B cell (primary cell): ENCODE data around the gene ZNF620. TPM values are rescaled to one million over a fixed set of nuclear protein-coding genes. Genes with fewer than 3 reads are reported as not detected.
"Not testable (repeated sequence)": the region's sequence is repeated elsewhere in the genome, so short reads cannot be mapped to it uniquely, and the experiment has no call there.

Source experiments
- ATAC-seq: fragments of 200-7000 bp; cut with Tn5 transposase; one replicate; pipeline ENCODE4 v1.10.0; 2021; ENCODE audit warnings: low read depth, mild to moderate bottlenecking, moderate number of reproducible peaks, moderate library complexity
- CTCF ChIA-PET: fragments of 350-600 bp; sonication (Branson Sonifier 250); formaldehyde crosslinking; loops from one replicate; lab custom pipeline; 2021; ENCODE audit warnings: antibody characterized with exemption, inconsistent platforms; lab: Charles Lee
- POLR2A ChIA-PET: fragments of 350-600 bp; sonication (Branson Sonifier 250); formaldehyde crosslinking; loops from one replicate; lab custom pipeline; 2021; ENCODE audit warnings: antibody characterized with exemption; lab: Charles Lee
- DNase-seq: peaks from one replicate; pipeline ENCODE4 v3.0.0; 2013
- H2AFZ ChIP-seq: 2 replicates; pipeline ENCODE4 v1.6.1; 2012; ENCODE audit warnings: mild to moderate bottlenecking, low read depth, low read length; ENCODE audit not compliant: insufficient read depth, poor library complexity, severe bottlenecking
- H3K27ac ChIP-seq, 2 donors: 1 replicate in 1 of 2; 2 replicates in 1 of 2; pipeline ENCODE4 v1.5.1; 2012 to 2013; ENCODE audit warnings: low read length in 2 of 2, mild to moderate bottlenecking in 2 of 2, moderate library complexity in 1 of 2
- H3K27me3 ChIP-seq, 4 experiments: fragments of 200-600 bp in 1 of 4; sonication (generic) in 1 of 4; replicated peaks in 1 of 4; 1 replicate in 2 of 4; 2 replicates in 2 of 4; pipeline versions ENCODE4 v1.6.1 to v1.7.0; 2013 to 2016; ENCODE audit warnings: low read length in 3 of 4, mild to moderate bottlenecking in 2 of 4, mixed read lengths in 1 of 4, moderate library complexity in 1 of 4; ENCODE audit not compliant: insufficient read depth in 4 of 4, control insufficient read depth in 3 of 4; ENCODE audit errors: control extremely low read depth in 1 of 4
- H3K36me3 ChIP-seq, 2 experiments: replicated peaks in 1 of 2; 1 replicate in 1 of 2; 2 replicates in 1 of 2; pipeline versions ENCODE4 v1.6.1 to v1.7.1; 2013; ENCODE audit warnings: low read length in 1 of 2; ENCODE audit not compliant: insufficient read depth in 2 of 2, control insufficient read depth in 1 of 2; ENCODE audit errors: control extremely low read depth in 1 of 2, extremely low read depth in 1 of 2
- H3K4me1 ChIP-seq, 2 donors: fragments of 200-600 bp in 1 of 2; sonication (generic) in 1 of 2; 1 replicate in 1 of 2; 2 replicates in 1 of 2; pipeline versions ENCODE4 v1.5.1 to v1.6.1; 2013 to 2017; ENCODE audit warnings: low read length in 2 of 2; ENCODE audit not compliant: control insufficient read depth in 2 of 2, insufficient read depth in 2 of 2
- H3K4me2 ChIP-seq: replicated peaks from 2 replicates; pipeline ENCODE3; 2012; ENCODE audit warnings: mild to moderate bottlenecking, low read depth, low read length; ENCODE audit not compliant: poor library complexity, severe bottlenecking
- H3K4me3 ChIP-seq, 5 experiments: fragments of 200-600 bp in 1 of 5; sonication (generic) in 1 of 5; 1 replicate in 3 of 5; 2 replicates in 2 of 5; pipeline versions ENCODE4 v1.5.1 to v1.7.0; 2011 to 2016; ENCODE audit warnings: low read length in 4 of 5, mild to moderate bottlenecking in 4 of 5, low read depth in 2 of 5, control low read depth in 1 of 5, moderate library complexity in 1 of 5; ENCODE audit not compliant: insufficient read depth in 1 of 5; ENCODE audit errors: control extremely low read depth in 1 of 5, extremely low read depth in 1 of 5
- H3K79me2 ChIP-seq: fragments of 200-600 bp; sonication (generic); one replicate; pipeline ENCODE4 v1.6.0; 2016; ENCODE audit warnings: low read length; ENCODE audit not compliant: control insufficient read depth, insufficient read depth
- H3K9ac ChIP-seq: fragments of 200-600 bp; sonication (generic); 2 replicates; pipeline ENCODE4 v1.6.1; 2017; ENCODE audit warnings: mild to moderate bottlenecking, low read length, moderate library complexity
- H3K9me3 ChIP-seq, 3 donors: one replicate each; pipeline versions ENCODE4 v1.6.1 to v1.7.1; 2013; ENCODE audit warnings: low read length in 2 of 3; ENCODE audit not compliant: control insufficient read depth in 2 of 3, insufficient read depth in 1 of 3; ENCODE audit errors: control extremely low read depth in 1 of 3
- H4K20me1 ChIP-seq: 2 replicates; pipeline ENCODE4 v1.6.0; 2012; ENCODE audit warnings: mild to moderate bottlenecking, low read length; ENCODE audit not compliant: insufficient read depth, control insufficient read depth, poor library complexity, severe bottlenecking
- H3K27ac Mint-ChIP-seq: one replicate; pipeline ENCODE4 v1.8.0; 2021; ENCODE audit warnings: mixed read lengths
- H3K27me3 Mint-ChIP-seq: one replicate; pipeline ENCODE4 v1.8.0; 2021; ENCODE audit warnings: mixed read lengths
- H3K4me1 Mint-ChIP-seq: one replicate; pipeline ENCODE4 v1.8.0; 2021; ENCODE audit warnings: mixed read lengths
- H3K4me3 Mint-ChIP-seq: one replicate; pipeline ENCODE4 v1.8.0; 2021; ENCODE audit warnings: mixed read lengths
- H3K9me3 Mint-ChIP-seq: one replicate; pipeline ENCODE4 v1.8.0; 2022; ENCODE audit warnings: mixed read lengths; ENCODE audit not compliant: insufficient read depth
- EZH2 ChIP-seq: IDR thresholded peaks from 2 replicates; pipeline ENCODE4 v1.6.1; 2012; ENCODE audit warnings: borderline replicate concordance, low read depth, mild to moderate bottlenecking, moderate library complexity, low read length; ENCODE audit not compliant: insufficient read depth, poor library complexity, severe bottlenecking
- WGBS: methylation state at CpG from one replicate; pipeline ENCODE4 v1.1.5; 2013; ENCODE audit warnings: missing lambda C conversion rate; ENCODE audit not compliant: insufficient coverage; 5-methylcytosine and 5-hydroxymethylcytosine counted together
- intact Hi-C: fragments of 100-400 bp; cut with micrococcal nuclease; formaldehyde crosslinking; loops from one replicate; pipeline ENCODE4 v1.10.0; 2022
- polyA plus RNA-seq: library from polyadenylated mRNA; depleted of rRNA; stranded (reverse); fragments of >200 nt; gene quantifications from 2 replicates; pipeline ENCODE4 v1.2.3, GENCODE V29; 2012
- total RNA-seq, 2 donors: library from RNA; stranded (reverse); fragments of 120-200 nt in 1 of 2; gene quantifications; 1 replicate in 1 of 2; 2 replicates in 1 of 2; pipeline versions ENCODE4 v1.2.3 to v1.2.4, GENCODE V29; 2013 to 2022
- TF ChIP-seq, protein P1 (sequence below): fragments of 200-600 bp; IDR thresholded peaks from one replicate; pipeline ENCODE4 v1.8.0; 2022; ENCODE audit warnings: antibody characterized with exemption, mild to moderate bottlenecking

ZNF620 gene
- total and polyA plus RNA-seq, 2 donors (not counting 1 experiment from before 2014, with no cell fraction given), result 1.2 to 6.6 TPM

DNA sequence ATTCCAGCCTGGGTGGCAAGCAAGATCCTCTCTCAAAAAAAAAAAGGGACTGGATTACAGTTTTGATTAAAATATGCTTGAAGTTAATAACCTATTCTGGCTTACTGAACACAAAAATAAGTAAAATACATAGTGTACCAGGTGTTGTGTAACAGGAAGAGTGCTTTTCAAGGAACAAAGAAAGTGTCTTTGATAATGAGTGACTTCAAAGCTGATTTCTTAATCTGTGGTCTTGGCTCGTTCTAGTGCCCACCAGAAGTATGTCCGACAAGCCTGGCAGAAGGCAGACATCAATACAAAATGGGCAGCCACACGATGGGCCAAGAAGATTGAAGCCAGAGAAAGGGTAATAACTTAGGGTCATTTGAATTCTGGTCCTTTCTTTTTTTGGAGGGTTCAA lies 44.7 kb upstream of the ZNF620 start:
- Histone ChIP-seq H2AFZ (no peak overlapping the region), H3K27me3 (no peaks in the 10 kb centered on the region), H3K79me2 (peaks cover 27% of the 10 kb centered on the region), H3K4me3 (no peak overlapping the region), H3K27ac (no peak overlapping the region), H3K36me3 (peaks cover 19 to 70% of the 10 kb centered on the region in 2 experiments), H3K9me3 (peaks cover 0 to 5% (median 0%) of the 10 kb centered on the region in 3 donors), H3K9ac (no peak overlapping the region), H3K4me1 (peaks cover 18 to 23% of the 10 kb centered on the region in 2 donors), H4K20me1 (peaks cover 32% of the 10 kb centered on the region), H3K4me2 (no peak overlapping the region)
- WGBS, result 92% methylated on average over 3 of the region's 3 CpGs
- Mint-ChIP-seq H3K27me3 (no peaks in the 10 kb centered on the region), H3K9me3 (no peaks in the 10 kb centered on the region), H3K4me1 (peaks cover 20% of the 10 kb centered on the region), H3K27ac (no peak overlapping the region), H3K4me3 (no peak overlapping the region)
- intact Hi-C loops, result no loop called here
- POLR2A ChIA-PET, result interaction anchor here (0.7 kb wide), 1 partner anchor 138 kb away, joined by 3 read pairs; no protein-coding TSS in a partner anchor
- DNase-seq (no peak), ATAC-seq (no peak)
- CTCF ChIA-PET, result interaction anchor here (0.6 kb wide), 1 partner anchor 14 kb away, joined by 3 read pairs; no protein-coding TSS in a partner anchor
- no peak for TF ChIP-seq EZH2
- TF ChIP-seq, protein P1, sequence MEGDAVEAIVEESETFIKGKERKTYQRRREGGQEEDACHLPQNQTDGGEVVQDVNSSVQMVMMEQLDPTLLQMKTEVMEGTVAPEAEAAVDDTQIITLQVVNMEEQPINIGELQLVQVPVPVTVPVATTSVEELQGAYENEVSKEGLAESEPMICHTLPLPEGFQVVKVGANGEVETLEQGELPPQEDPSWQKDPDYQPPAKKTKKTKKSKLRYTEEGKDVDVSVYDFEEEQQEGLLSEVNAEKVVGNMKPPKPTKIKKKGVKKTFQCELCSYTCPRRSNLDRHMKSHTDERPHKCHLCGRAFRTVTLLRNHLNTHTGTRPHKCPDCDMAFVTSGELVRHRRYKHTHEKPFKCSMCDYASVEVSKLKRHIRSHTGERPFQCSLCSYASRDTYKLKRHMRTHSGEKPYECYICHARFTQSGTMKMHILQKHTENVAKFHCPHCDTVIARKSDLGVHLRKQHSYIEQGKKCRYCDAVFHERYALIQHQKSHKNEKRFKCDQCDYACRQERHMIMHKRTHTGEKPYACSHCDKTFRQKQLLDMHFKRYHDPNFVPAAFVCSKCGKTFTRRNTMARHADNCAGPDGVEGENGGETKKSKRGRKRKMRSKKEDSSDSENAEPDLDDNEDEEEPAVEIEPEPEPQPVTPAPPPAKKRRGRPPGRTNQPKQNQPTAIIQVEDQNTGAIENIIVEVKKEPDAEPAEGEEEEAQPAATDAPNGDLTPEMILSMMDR, result no peak

DNA sequence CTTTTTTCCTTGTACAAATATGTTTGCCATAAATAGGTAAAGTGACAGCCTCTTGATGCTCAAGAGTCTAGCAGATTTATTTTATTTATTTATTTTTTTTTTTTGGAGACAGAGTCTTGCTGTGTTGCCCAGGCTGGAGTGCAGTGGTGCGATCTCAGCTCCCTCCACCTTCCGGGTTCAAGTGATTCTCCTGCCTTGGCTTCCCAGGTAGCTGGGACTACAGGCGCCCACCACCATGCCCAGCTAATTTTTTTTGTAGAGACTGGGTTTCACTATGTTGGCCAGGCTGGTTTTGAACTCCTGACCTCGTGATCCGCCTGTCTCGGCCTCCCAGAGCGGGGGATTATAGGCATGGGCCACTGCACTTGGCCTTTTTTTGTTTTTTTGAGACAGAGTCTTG lies 43.0 kb upstream of the ZNF620 start:
- DNase-seq, H3K27me3 Mint-ChIP-seq, H3K9me3 Mint-ChIP-seq, ATAC-seq, H3K4me3 Mint-ChIP-seq, H3K4me2 ChIP-seq, CTCF ChIA-PET, H3K27ac Mint-ChIP-seq, H3K27me3 ChIP-seq, intact Hi-C loops, H3K9ac ChIP-seq, H3K27ac ChIP-seq, H3K9me3 ChIP-seq, POLR2A ChIA-PET, H2AFZ ChIP-seq, H3K4me3 ChIP-seq: not testable (repeated sequence)
- H4K20me1 ChIP-seq, result peaks cover 27% of the 10 kb centered on the region
- peaks cover 11 to 13% of the 10 kb centered on the region in 2 donors for H3K4me1 ChIP-seq
- peaks cover 17% of the 10 kb centered on the region for H3K79me2 ChIP-seq
- peaks cover 13% of the 10 kb centered on the region for H3K4me1 Mint-ChIP-seq
- peaks cover 19 to 70% of the 10 kb centered on the region in 2 experiments for H3K36me3 ChIP-seq
- 99% methylated on average over 7 of the region's 7 CpGs for WGBS
